SK-N-SH (cell line): ENCODE measurements around the gene TMEM212. TPM values are rescaled to one million over a fixed set of nuclear protein-coding genes. Genes with fewer than 3 reads are reported as not detected.

Source experiments
- CTCF ChIA-PET: fragments of 300-600, 350-600 bp; formaldehyde crosslinking; extraction: SDS; loops from one replicate; lab custom pipeline; 2021; lab: Yijun Ruan, JAX
- POLR2A ChIA-PET: fragments of 350-600 bp; sonication (Branson Sonifier 250); formaldehyde crosslinking; extraction: SDS; loops from one replicate; lab custom pipeline; 2020; ENCODE audit warnings: antibody characterized with exemption, inconsistent platforms; lab: Yijun Ruan, JAX
- DNase-seq: peaks from one replicate; pipeline ENCODE4 v3.0.0; 2012
- H2AFZ ChIP-seq: fragments of 200-600 bp; sonication (generic); 2 replicates; pipeline ENCODE4 v1.8.1; 2016; ENCODE audit warnings: antibody characterized with exemption, mild to moderate bottlenecking, low read depth
- H3F3A ChIP-seq: fragments of 200-600 bp; sonication (generic); replicated peaks from 2 replicates; pipeline ENCODE3; 2016; ENCODE audit warnings: antibody characterized with exemption, mild to moderate bottlenecking; ENCODE audit not compliant: insufficient read depth
- H3K27ac ChIP-seq, 2 experiments: fragments of 200-500 bp in 1 of 2; fragments of 200-600 bp in 1 of 2; sonication (Bioruptor generic) in 1 of 2; sonication (generic), shearing (Covaris generic) in 1 of 2; 2 replicates each; pipeline versions ENCODE4 v1.5.1 to v1.6.1; 2014 to 2016; ENCODE audit warnings: low read depth in 2 of 2, inconsistent platforms in 1 of 2, low read length in 1 of 2, mild to moderate bottlenecking in 1 of 2, mixed read lengths in 1 of 2
- H3K27me3 ChIP-seq: fragments of 200-600 bp; sonication (generic), shearing (Covaris generic); 2 replicates; pipeline ENCODE4 v1.6.1; 2016; ENCODE audit warnings: mixed run types; ENCODE audit not compliant: insufficient read depth
- H3K36me3 ChIP-seq, 2 experiments: fragments of 200-500 bp in 1 of 2; fragments of 200-600 bp in 1 of 2; sonication (Bioruptor generic) in 1 of 2; sonication (generic) in 1 of 2; replicated peaks in 1 of 2; 2 replicates each; pipeline versions ENCODE3 to v1.5.1; 2014 to 2016; ENCODE audit warnings: low read length in 1 of 2, mild to moderate bottlenecking in 1 of 2; ENCODE audit not compliant: insufficient read depth in 2 of 2, control insufficient read depth in 1 of 2
- H3K4me1 ChIP-seq, 2 experiments: fragments of 200-500 bp in 1 of 2; fragments of 200-600 bp in 1 of 2; sonication (Bioruptor generic) in 1 of 2; sonication (generic), shearing (Covaris generic) in 1 of 2; 2 replicates each; pipeline versions ENCODE4 v1.5.1 to v1.6.1; 2014 to 2016; ENCODE audit warnings: low read depth in 1 of 2, low read length in 1 of 2, mixed run types in 1 of 2; ENCODE audit not compliant: insufficient read depth in 2 of 2, control insufficient read depth in 1 of 2
- H3K4me2 ChIP-seq: fragments of 200-600 bp; sonication (generic), shearing (Covaris generic); 2 replicates; pipeline ENCODE4 v1.6.1; 2017; ENCODE audit warnings: mixed run types
- H3K4me3 ChIP-seq, 2 experiments: fragments of 200-500 bp in 1 of 2; fragments of 200-600 bp in 1 of 2; sonication (Bioruptor generic) in 1 of 2; sonication (generic), shearing (Covaris generic) in 1 of 2; 2 replicates each; pipeline versions ENCODE4 v1.5.1 to v1.8.1; 2014 to 2016; ENCODE audit warnings: low read depth in 2 of 2, inconsistent platforms in 1 of 2, low read length in 1 of 2, mild to moderate bottlenecking in 1 of 2, mixed read lengths in 1 of 2, moderate library complexity in 1 of 2
- H3K79me2 ChIP-seq: fragments of 200-600 bp; sonication (generic); 2 replicates; pipeline ENCODE4 v1.8.1; 2017; ENCODE audit warnings: mild to moderate bottlenecking; ENCODE audit not compliant: insufficient read depth
- H3K9ac ChIP-seq: fragments of 200-600 bp; sonication (generic); 2 replicates; pipeline ENCODE4 v1.6.1; 2017; ENCODE audit warnings: mixed run types
- H3K9me2 ChIP-seq: fragments of 200-600 bp; sonication (generic); 2 replicates; pipeline ENCODE4 v1.6.1; 2017; ENCODE audit warnings: mixed run types
- H3K9me3 ChIP-seq: fragments of 200-600 bp; sonication (generic); 2 replicates; pipeline ENCODE4 v1.6.1; 2017; ENCODE audit warnings: mixed run types, mild to moderate bottlenecking, moderate library complexity
- H4K20me1 ChIP-seq: fragments of 200-600 bp; sonication (generic); 2 replicates; pipeline ENCODE4 v1.6.1; 2017; ENCODE audit warnings: mild to moderate bottlenecking, mixed run types; ENCODE audit not compliant: insufficient read depth
- CHD2 ChIP-seq: fragments of 150-350 bp; IDR thresholded peaks from 2 replicates; pipeline ENCODE4 v1.6.1; 2018; ENCODE audit warnings: low read length; ENCODE audit not compliant: partially characterized antibody
- ELF1 ChIP-seq: IDR thresholded peaks from 2 replicates; pipeline ENCODE4 v1.4.0; 2012
- EZH2phosphoT487 ChIP-seq: fragments of 200-600 bp; sonication (generic); IDR thresholded peaks from 2 replicates; pipeline ENCODE4 v1.6.1; 2017; ENCODE audit warnings: low read depth, mixed run types, mild to moderate bottlenecking, antibody characterized with exemption, moderate library complexity, borderline replicate concordance
- FOSL2 ChIP-seq: IDR thresholded peaks from 2 replicates; pipeline ENCODE4 v1.4.0; 2012; ENCODE audit warnings: low read depth, mild to moderate bottlenecking, moderate library complexity, borderline replicate concordance
- FOXM1 ChIP-seq: IDR thresholded peaks from 2 replicates; pipeline ENCODE4 v1.4.0; 2012; ENCODE audit warnings: low read depth, mild to moderate bottlenecking
- GABPA ChIP-seq: IDR thresholded peaks from 2 replicates; pipeline ENCODE4 v1.4.0; 2012; ENCODE audit warnings: low read depth, mild to moderate bottlenecking
- IRF3 ChIP-seq: fragments of 150-350 bp; IDR thresholded peaks from 2 replicates; pipeline ENCODE4 v1.6.1; 2016; ENCODE audit warnings: mild to moderate bottlenecking, low read depth, low read length
- JUND ChIP-seq: IDR thresholded peaks from 2 replicates; pipeline ENCODE4 v1.4.0; 2012
- MAX ChIP-seq: IDR thresholded peaks from 2 replicates; pipeline ENCODE4 v1.4.0; 2012; ENCODE audit warnings: low read depth
- MXI1 ChIP-seq: IDR thresholded peaks from 2 replicates; pipeline ENCODE4 v1.6.1; 2012; ENCODE audit warnings: mild to moderate bottlenecking, low read depth, low read length, improper control_type of control experiment
- NRF1 ChIP-seq: IDR thresholded peaks from 2 replicates; pipeline ENCODE4 v1.6.1; 2012; ENCODE audit warnings: low read depth, mild to moderate bottlenecking, low read length
- POLR2AphosphoS5 ChIP-seq: IDR thresholded peaks from 2 replicates; pipeline ENCODE4 v1.6.1; 2012; ENCODE audit warnings: low read depth, low read length
- REST ChIP-seq: IDR thresholded peaks from 2 replicates; pipeline ENCODE4 v1.6.1; 2012; ENCODE audit warnings: mild to moderate bottlenecking, low read depth, low read length, moderate library complexity
- RFX5 ChIP-seq: IDR thresholded peaks from 2 replicates; pipeline ENCODE4 v1.6.1; 2012; ENCODE audit warnings: mild to moderate bottlenecking, improper control_type of control experiment, low read length
- RXRA ChIP-seq: IDR thresholded peaks from 2 replicates; pipeline ENCODE4 v1.4.0; 2012; ENCODE audit warnings: low read depth, mild to moderate bottlenecking, borderline replicate concordance
- SMC3 ChIP-seq: IDR thresholded peaks from 2 replicates; pipeline ENCODE4 v1.6.1; 2012; ENCODE audit warnings: low read depth, low read length, improper control_type of control experiment
- USF1 ChIP-seq: IDR thresholded peaks from 2 replicates; pipeline ENCODE4 v1.4.0; 2012; ENCODE audit warnings: low read depth, borderline replicate concordance
- YY1 ChIP-seq: IDR thresholded peaks from 2 replicates; pipeline ENCODE4 v1.4.0; 2012; ENCODE audit warnings: low read depth, mild to moderate bottlenecking
- WGBS: methylation state at CpG from one replicate; pipeline ENCODE4 v1.1.6; 2017; ENCODE audit warnings: low lambda C conversion rate; 5-methylcytosine and 5-hydroxymethylcytosine counted together
- polyA plus RNA-seq, 3 experiments: library from polyadenylated mRNA; depleted of rRNA; stranded (reverse); fragments of >200 nt; gene quantifications; 2 replicates each; pipeline ENCODE4 v1.2.3, GENCODE V29; 2012

Gene TMEM212
- polyA plus RNA-seq, 1 of the 3 experiments (the other 2 are of a cell fraction), result not detected

GRCh38 chr3:171879472-171879871 is 36.3 kb downstream of the TMEM212 start:
- H3K4me3 ChIP-seq, result no peak overlapping the region
- no peak overlapping the region for H3K9ac ChIP-seq
- H3K9me3 ChIP-seq, result no peaks in the 10 kb centered on the region
- no peaks in the 10 kb centered on the region for H3K79me2 ChIP-seq
- no peak overlapping the region for H2AFZ ChIP-seq
- CTCF ChIA-PET, result interaction anchor here (1.2 kb wide), 1 partner anchor 10 kb away, joined by 5 read pairs; no protein-coding TSS in a partner anchor
- H3K27me3 ChIP-seq, result no peaks in the 10 kb centered on the region
- no peak for TF ChIP-seq RXRA
- TF ChIP-seq ELF1, result no peak
- TF ChIP-seq FOSL2, result no peak
- no peak for TF ChIP-seq EZH2phosphoT487
- no peak for TF ChIP-seq POLR2AphosphoS5
- TF ChIP-seq JUND, result no peak
- no peak for TF ChIP-seq YY1
- no peak for TF ChIP-seq RFX5
- no peak for TF ChIP-seq CHD2
- no peak for TF ChIP-seq GABPA
- no peak for TF ChIP-seq SMC3
- TF ChIP-seq USF1, result no peak
- no peak for TF ChIP-seq MAX
- no peak for TF ChIP-seq NRF1
- no peak for TF ChIP-seq MXI1
- TF ChIP-seq FOXM1, result no peak
- no peak for TF ChIP-seq REST
- no peak for TF ChIP-seq IRF3
- no peak for DNase-seq
- 94% methylated on average over 3 of the region's 3 CpGs for WGBS
- H3F3A ChIP-seq, result peaks cover 25% of the 10 kb centered on the region
- H3K4me2 ChIP-seq, result no peak overlapping the region
- H3K27ac ChIP-seq, result no peak overlapping the region
- peaks cover 5 to 29% of the 10 kb centered on the region in 2 experiments for H3K4me1 ChIP-seq
- H3K36me3 ChIP-seq, result no peaks in the 10 kb centered on the region
- H4K20me1 ChIP-seq, result no peaks in the 10 kb centered on the region
- no peaks in the 10 kb centered on the region for H3K9me2 ChIP-seq
- POLR2A ChIA-PET, result no interaction called here
